Transverse colon (tissue), 4 donors: Measurements from ENCODE around the gene TLCD2.

ENCODE experiments used
- CTCF ChIP-seq, 5 experiments: fragments of 200-600 bp in 3 of 5; fragments of 450-650 bp in 2 of 5; sonication (generic) in 3 of 5; IDR thresholded peaks; 1 replicate in 2 of 5; 2 replicates in 3 of 5; pipeline ENCODE4 v1.5.1; 2016 to 2017; ENCODE audit warnings: antibody characterized with exemption in 5 of 5, inconsistent platforms in 3 of 5, mild to moderate bottlenecking in 2 of 5, moderate library complexity in 1 of 5
- EP300 ChIP-seq: sonication (generic); formaldehyde crosslinking; IDR thresholded peaks from one replicate; pipeline ENCODE4 v1.6.1; 2017; ENCODE audit warnings: antibody characterized with exemption, low read depth
- POLR2A ChIP-seq: fragments of 450-650 bp; IDR thresholded peaks from one replicate; pipeline ENCODE4 v1.6.1; 2016; ENCODE audit warnings: antibody characterized with exemption, mild to moderate bottlenecking, moderate library complexity
- POLR2AphosphoS5 ChIP-seq, 3 donors: sonication (generic); formaldehyde crosslinking; IDR thresholded peaks; one replicate each; pipeline ENCODE4 v1.6.1; 2016; ENCODE audit warnings: antibody characterized with exemption in 3 of 3

GRCh38 chr17:1716912-1717695, 6.9 kb upstream of the TLCD2 start:
- TF ChIP-seq EP300 = no peak
- peak; percentile 66 for TF ChIP-seq POLR2A
- no peak for TF ChIP-seq CTCF (IDR thresholded peaks at IDR 0.05)
- peak; percentile 73 to 78 (median 74) for TF ChIP-seq POLR2AphosphoS5 (IDR thresholded peaks at IDR 0.05)
